Fibroblast of gingiva (primary cell): Measurements from ENCODE around the gene BCKDHB.

ENCODE experiments used
- DNase-seq: peaks from one replicate; pipeline ENCODE4 v3.0.0-alpha.2; 2011; ENCODE audit warnings: low read depth

Gene BCKDHB

DNA sequence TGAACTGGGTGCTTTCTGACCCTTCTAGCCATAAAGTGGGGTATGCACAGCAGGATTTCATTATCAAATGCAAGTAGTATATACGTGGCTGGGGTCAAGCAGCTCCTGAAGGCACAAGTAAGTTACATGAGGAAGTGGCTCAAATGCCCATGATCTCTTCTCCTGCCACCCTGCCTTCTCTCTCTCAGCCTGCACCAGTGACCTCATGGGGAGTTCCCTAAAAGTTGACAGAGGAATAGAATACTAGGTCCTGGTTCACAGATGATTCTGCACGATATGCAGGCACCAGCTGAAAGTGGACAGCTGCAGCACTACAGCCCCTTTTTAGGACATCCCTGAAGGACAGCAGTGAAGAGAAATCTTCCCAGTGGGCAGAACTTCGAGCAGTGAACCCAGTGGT, 282.0 kb downstream of the BCKDHB start:
- no peak for DNase-seq
